GM12892 (cell line): Measurements from ENCODE around the gene GDI2.

Experiments
- POLR2AphosphoS5 ChIP-seq: IDR thresholded peaks from 2 replicates; pipeline ENCODE4 v1.6.1; 2011; ENCODE audit warnings: low read depth, low read length, control low read depth
- TAF1 ChIP-seq: IDR thresholded peaks from 2 replicates; pipeline ENCODE4 v1.6.1; 2011; ENCODE audit warnings: low read depth, mild to moderate bottlenecking, control low read depth, low read length, borderline replicate concordance

GRCh38 chr10:5806745-5807144 is 6.5 kb downstream of the GDI2 start:
- no peak for TF ChIP-seq POLR2AphosphoS5
- no peak for TF ChIP-seq TAF1
